H9 (cell line): ENCODE results near the gene ABHD12. TPM values are rescaled to one million over a fixed set of nuclear protein-coding genes. Genes with fewer than 3 reads are reported as not detected.

ENCODE experiments used
- DNase-seq: peaks from one replicate; pipeline ENCODE4 v3.0.0-alpha.2; 2017
- H2AFZ ChIP-seq: one replicate; pipeline ENCODE4 v1.6.1; 2013; ENCODE audit warnings: mild to moderate bottlenecking, low read length, control low read depth, moderate library complexity
- H2AK5ac ChIP-seq: 2 replicates; pipeline ENCODE4 v1.6.1; 2013; ENCODE audit warnings: low read length, control low read depth, mixed read lengths; ENCODE audit not compliant: insufficient read length
- H2BK120ac ChIP-seq: one replicate; pipeline ENCODE4 v1.6.1; 2013; ENCODE audit warnings: low read depth, mild to moderate bottlenecking, low read length, control low read depth, inconsistent platforms; ENCODE audit not compliant: poor library complexity, severe bottlenecking
- H2BK12ac ChIP-seq: 2 replicates; pipeline ENCODE4 v1.6.1; 2013; ENCODE audit warnings: low read length, control low read depth, mixed read lengths, low read depth; ENCODE audit not compliant: insufficient read length
- H2BK15ac ChIP-seq: 2 replicates; pipeline ENCODE4 v1.6.1; 2013; ENCODE audit warnings: low read depth, low read length, control low read depth
- H2BK20ac ChIP-seq: one replicate; pipeline ENCODE4 v1.6.1; 2013; ENCODE audit warnings: low read depth, mild to moderate bottlenecking, low read length, control low read depth, inconsistent platforms; ENCODE audit not compliant: poor library complexity, severe bottlenecking
- H2BK5ac ChIP-seq: 2 replicates; pipeline ENCODE4 v1.6.1; 2013; ENCODE audit warnings: low read length, control low read depth, mixed read lengths; ENCODE audit not compliant: insufficient read length
- H3K14ac ChIP-seq: 2 replicates; pipeline ENCODE4 v1.6.1; 2013; ENCODE audit warnings: low read length, control low read depth; ENCODE audit not compliant: insufficient read depth
- H3K18ac ChIP-seq: 2 replicates; pipeline ENCODE4 v1.6.1; 2013; ENCODE audit warnings: low read depth, mild to moderate bottlenecking, mixed read lengths, low read length, control low read depth; ENCODE audit not compliant: insufficient read length
- H3K23ac ChIP-seq: 2 replicates; pipeline ENCODE4 v1.6.1; 2013; ENCODE audit warnings: low read length, control low read depth, mixed read lengths, low read depth; ENCODE audit not compliant: insufficient read length
- H3K23me2 ChIP-seq: 2 replicates; pipeline ENCODE4 v1.6.1; 2013; ENCODE audit warnings: low read depth, mild to moderate bottlenecking, mixed read lengths, low read length, control low read depth; ENCODE audit not compliant: insufficient read length, poor library complexity, severe bottlenecking
- H3K27ac ChIP-seq: 2 replicates; pipeline ENCODE4 v1.5.1; 2013; ENCODE audit warnings: low read length, control low read depth, mixed read lengths, low read depth; ENCODE audit not compliant: insufficient read length
- H3K27me3 ChIP-seq: 2 replicates; pipeline ENCODE4 v1.6.1; 2013; ENCODE audit warnings: low read length, control low read depth, inconsistent platforms; ENCODE audit not compliant: insufficient read depth
- H3K4ac ChIP-seq: 2 replicates; pipeline ENCODE4 v1.6.1; 2013; ENCODE audit warnings: low read depth, mild to moderate bottlenecking, control low read depth, inconsistent platforms, low read length, moderate library complexity
- H3K4me1 ChIP-seq: 2 replicates; pipeline ENCODE4 v1.6.1; 2013; ENCODE audit warnings: low read length, control low read depth, inconsistent platforms; ENCODE audit not compliant: insufficient read depth
- H3K4me2 ChIP-seq: 2 replicates; pipeline ENCODE4 v1.6.1; 2013; ENCODE audit warnings: low read length, control low read depth, mixed read lengths; ENCODE audit not compliant: insufficient read length, insufficient read depth
- H3K56ac ChIP-seq: 2 replicates; pipeline ENCODE4 v1.6.1; 2013; ENCODE audit warnings: low read depth, mild to moderate bottlenecking, mixed read lengths, low read length, control low read depth; ENCODE audit not compliant: insufficient read length
- H3K79me1 ChIP-seq: 2 replicates; pipeline ENCODE4 v1.6.1; 2013; ENCODE audit warnings: low read depth, mild to moderate bottlenecking, moderate library complexity, low read length, control low read depth, inconsistent platforms; ENCODE audit not compliant: insufficient read depth, poor library complexity, severe bottlenecking
- H3K79me2 ChIP-seq: 2 replicates; pipeline ENCODE4 v1.6.1; 2013; ENCODE audit warnings: low read length, control low read depth, inconsistent platforms; ENCODE audit not compliant: insufficient read depth
- H3K9ac ChIP-seq: 2 replicates; pipeline ENCODE4 v1.6.1; 2013; ENCODE audit warnings: low read length, control low read depth, mixed read lengths; ENCODE audit not compliant: insufficient read length; ENCODE audit errors: extremely low read depth
- H3K9me3 ChIP-seq: one replicate; pipeline ENCODE4 v1.6.1; 2013; ENCODE audit warnings: low read depth, low read length, inconsistent platforms; ENCODE audit not compliant: control insufficient read depth
- H3T11ph ChIP-seq: one replicate; pipeline ENCODE4 v1.6.1; 2013; ENCODE audit warnings: mild to moderate bottlenecking, low read length, control low read depth, inconsistent platforms
- H4K20me1 ChIP-seq: one replicate; pipeline ENCODE4 v1.6.1; 2013; ENCODE audit not compliant: control insufficient read depth, insufficient read length, insufficient read depth
- H4K5ac ChIP-seq: 2 replicates; pipeline ENCODE4 v1.6.1; 2013; ENCODE audit warnings: low read depth, mild to moderate bottlenecking, mixed read lengths, low read length, control low read depth; ENCODE audit not compliant: insufficient read length
- H4K8ac ChIP-seq: replicated peaks from 2 replicates; pipeline ENCODE4 v1.6.1; 2013; ENCODE audit warnings: low read length, control low read depth, mixed read lengths, low read depth; ENCODE audit not compliant: insufficient read length
- H4K91ac ChIP-seq: 2 replicates; pipeline ENCODE4 v1.6.1; 2013; ENCODE audit warnings: low read depth, mild to moderate bottlenecking, moderate library complexity, mixed read lengths, low read length, control low read depth; ENCODE audit not compliant: insufficient read length
- H3K27ac Mint-ChIP-seq, 3 experiments: 2 replicates in 2 of 3; 3 replicates in 1 of 3; pipeline ENCODE4 v1.8.0; 2020 to 2021; ENCODE audit warnings: mixed read lengths in 3 of 3, mild to moderate bottlenecking in 1 of 3, moderate library complexity in 1 of 3
- H3K27me3 Mint-ChIP-seq: 2 replicates; pipeline ENCODE4 v1.8.0; 2021; ENCODE audit warnings: low read depth, mild to moderate bottlenecking, moderate library complexity, mixed read lengths
- H3K36me3 Mint-ChIP-seq, 3 experiments: 2 replicates in 2 of 3; 3 replicates in 1 of 3; pipeline ENCODE4 v1.8.0; 2020 to 2021; ENCODE audit warnings: low read depth in 3 of 3, mixed read lengths in 3 of 3; ENCODE audit not compliant: insufficient read depth in 1 of 3
- H3K4me1 Mint-ChIP-seq, 2 experiments: 2 replicates each; pipeline ENCODE4 v1.8.0; 2020; ENCODE audit warnings: mixed read lengths in 2 of 2
- H3K4me3 Mint-ChIP-seq, 2 experiments: 2 replicates in 1 of 2; 3 replicates in 1 of 2; pipeline ENCODE4 v1.8.0; 2020 to 2021; ENCODE audit warnings: mild to moderate bottlenecking in 2 of 2, mixed read lengths in 2 of 2, moderate library complexity in 1 of 2
- H3K9me3 Mint-ChIP-seq, 2 experiments: 2 replicates in 1 of 2; 3 replicates in 1 of 2; pipeline ENCODE4 v1.8.0; 2020; ENCODE audit warnings: mild to moderate bottlenecking in 2 of 2, mixed read lengths in 2 of 2, moderate library complexity in 1 of 2
- WGBS: extraction: QIAGEN DNeasy Blood & Tissue Kit; methylation state at CpG from one replicate; pipeline ENCODE4 v1.1.7; 2013; ENCODE audit warnings: missing lambda C conversion rate, low lambda C conversion rate, mixed read lengths; ENCODE audit not compliant: insufficient read length; ENCODE audit errors: extremely low coverage; 5-methylcytosine and 5-hydroxymethylcytosine counted together
- total RNA-seq: library from RNA; stranded (reverse); gene quantifications from 2 replicates; pipeline ENCODE4 v1.2.1, GENCODE V29; 2021
- TF ChIP-seq, protein P1 (sequence below): fragments of 200-600 bp; sonication (generic); conservative IDR thresholded peaks from 3 replicates; pipeline ENCODE4 v1.8.0; 2021; ENCODE audit warnings: antibody characterized with exemption, mild to moderate bottlenecking

ABHD12 gene
- total RNA-seq, 1 experiment from 2014 or later: 54.4 TPM

GRCh38 chr20:25306991-25307903 lies 83.4 kb downstream of the ABHD12 start:
- Mint-ChIP-seq H3K4me3 (no peak overlapping the region), H3K27ac (0 out of 7 replicates have a peak overlapping the region, but pooled peaks of 1 of the 3 experiments have one; percentile 30), H3K9me3 (peaks cover 3 to 4% of the 10 kb centered on the region in 2 experiments; a peak in 4 of 5 replicates), H3K36me3 (peaks cover 12 to 31% (median 28%) of the 10 kb centered on the region in 3 experiments), H3K27me3 (no peaks in the 10 kb centered on the region), H3K4me1 (peaks cover 5 to 6% of the 10 kb centered on the region in 2 experiments)
- no peak overlapping the region for H2BK20ac ChIP-seq
- H2BK12ac ChIP-seq: no peak overlapping the region
- H3K23ac ChIP-seq: no peak overlapping the region
- H3K9ac ChIP-seq: no peak overlapping the region
- no peaks in the 10 kb centered on the region for H3K79me1 ChIP-seq
- H4K20me1 ChIP-seq: peaks cover 3% of the 10 kb centered on the region
- WGBS: no CpG with 5 or more reads among the region's 10 CpGs
- no peak overlapping the region for H2BK120ac ChIP-seq
- H3K56ac ChIP-seq: no peak overlapping the region
- H3T11ph ChIP-seq: no peak overlapping the region
- no peak overlapping the region for H2BK15ac ChIP-seq
- no peak overlapping the region for H3K4me2 ChIP-seq
- H3K9me3 ChIP-seq: no peaks in the 10 kb centered on the region
- no peak overlapping the region for H4K91ac ChIP-seq
- no peaks in the 10 kb centered on the region for H3K79me2 ChIP-seq
- no peak overlapping the region for H4K8ac ChIP-seq
- no peak overlapping the region for H3K18ac ChIP-seq
- no peaks in the 10 kb centered on the region for H3K23me2 ChIP-seq
- H3K4me1 ChIP-seq: no peaks in the 10 kb centered on the region; the same call in 1 of the 2 replicates
- no peak overlapping the region for H4K5ac ChIP-seq
- no peak overlapping the region for H2AK5ac ChIP-seq
- no peak overlapping the region for H3K4ac ChIP-seq
- H3K14ac ChIP-seq: no peak overlapping the region
- no peaks in the 10 kb centered on the region for H3K27me3 ChIP-seq
- TF ChIP-seq, protein P1, sequence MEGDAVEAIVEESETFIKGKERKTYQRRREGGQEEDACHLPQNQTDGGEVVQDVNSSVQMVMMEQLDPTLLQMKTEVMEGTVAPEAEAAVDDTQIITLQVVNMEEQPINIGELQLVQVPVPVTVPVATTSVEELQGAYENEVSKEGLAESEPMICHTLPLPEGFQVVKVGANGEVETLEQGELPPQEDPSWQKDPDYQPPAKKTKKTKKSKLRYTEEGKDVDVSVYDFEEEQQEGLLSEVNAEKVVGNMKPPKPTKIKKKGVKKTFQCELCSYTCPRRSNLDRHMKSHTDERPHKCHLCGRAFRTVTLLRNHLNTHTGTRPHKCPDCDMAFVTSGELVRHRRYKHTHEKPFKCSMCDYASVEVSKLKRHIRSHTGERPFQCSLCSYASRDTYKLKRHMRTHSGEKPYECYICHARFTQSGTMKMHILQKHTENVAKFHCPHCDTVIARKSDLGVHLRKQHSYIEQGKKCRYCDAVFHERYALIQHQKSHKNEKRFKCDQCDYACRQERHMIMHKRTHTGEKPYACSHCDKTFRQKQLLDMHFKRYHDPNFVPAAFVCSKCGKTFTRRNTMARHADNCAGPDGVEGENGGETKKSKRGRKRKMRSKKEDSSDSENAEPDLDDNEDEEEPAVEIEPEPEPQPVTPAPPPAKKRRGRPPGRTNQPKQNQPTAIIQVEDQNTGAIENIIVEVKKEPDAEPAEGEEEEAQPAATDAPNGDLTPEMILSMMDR: no peak
- no peak for DNase-seq
- H3K27ac ChIP-seq: no peak overlapping the region
- H2BK5ac ChIP-seq: no peak overlapping the region
- H2AFZ ChIP-seq: no peak overlapping the region
